NK-92 treated with Interleukin-12 subunit alpha and Interleukin-12 subunit beta, amount 100 ng/mL, for 24 hours (cell line): ENCODE data around the gene MOAP1.
A peak's percentile ranks its signal among the peaks of the same experiment; 100 is the strongest.
"Not testable (repeated sequence)": the region's sequence is repeated elsewhere in the genome, so short reads cannot be mapped to it uniquely, and the experiment has no call there.

ENCODE experiments used
- DNase-seq: peaks from one replicate; lab custom pipeline; 2025; lab: John Stamatoyannopoulos, UW

MOAP1 gene

GRCh38 chr14:93184391-93185348 is at the start of gene MOAP1, which contains the start of gene LYSET:
Gene MOAP1 (minus strand): TSS chr14:93184897. CDS start chr14:93184242, 655 bp downstream.
Gene LYSET (plus strand): TSS chr14:93185317. CDS start chr14:93185406, 89 bp downstream.
- DNase-seq, result peak; percentile 83

GRCh38 chr14:93233078-93233477 is 48.4 kb upstream of the MOAP1 start:
- not testable (repeated sequence) for DNase-seq

GRCh38 chr14:93232159-93232558 is 47.5 kb upstream of the MOAP1 start:
- no peak for DNase-seq

- no peak for DNase-seq
Observed at GRCh38 chr14:93231129-93231979, 46.7 kb upstream of the MOAP1 start.

- DNase-seq, result no peak
Observed at GRCh38 chr14:93230539-93230938, 45.8 kb upstream of the MOAP1 start.

GRCh38 chr14:93228550-93228949 is 43.9 kb upstream of the MOAP1 start:
- no peak for DNase-seq

- DNase-seq, result no peak
Observed at GRCh38 chr14:93223565-93223964, 38.9 kb upstream of the MOAP1 start.

GRCh38 chr14:93220509-93220908 is 35.8 kb upstream of the MOAP1 start:
- DNase-seq, result peak; percentile 24

- no peak for DNase-seq
Observed at GRCh38 chr14:93219103-93219726, 34.5 kb upstream of the MOAP1 start.

GRCh38 chr14:93214598-93214997 is 29.9 kb upstream of the MOAP1 start:
- no peak for DNase-seq

GRCh38 chr14:93212432-93212831 is 27.7 kb upstream of the MOAP1 start:
- DNase-seq, result no peak

GRCh38 chr14:93207468-93208308 is 23.0 kb upstream of the MOAP1 start:
- DNase-seq, result peak; percentile 54

GRCh38 chr14:93206793-93207467 is 22.2 kb upstream of the MOAP1 start, which contains the start of the genes GON7 and UBR7:
Gene GON7 (minus strand): TSS chr14:93207065. CDS start chr14:93207037, 28 bp downstream.
Gene UBR7 (plus strand): TSS chr14:93207256. CDS start chr14:93207292, 36 bp downstream.
- peak; percentile 89 for DNase-seq

GRCh38 chr14:93201155-93201704 is 16.5 kb upstream of the MOAP1 start:
- no peak for DNase-seq

- no peak for DNase-seq
Observed at GRCh38 chr14:93200553-93200952, 15.9 kb upstream of the MOAP1 start.

- DNase-seq, result no peak
Observed at GRCh38 chr14:93199031-93199430, 14.3 kb upstream of the MOAP1 start.

GRCh38 chr14:93195316-93195999 is 10.8 kb upstream of the MOAP1 start:
- no peak for DNase-seq

- DNase-seq, result no peak
Observed at GRCh38 chr14:93186956-93187355, 2.3 kb upstream of the MOAP1 start.

GRCh38 chr14:93186466-93186865 is 1.8 kb upstream of the MOAP1 start:
- DNase-seq, result no peak

- DNase-seq, result no peak
Observed at GRCh38 chr14:93185349-93185720, 638 bp upstream of the MOAP1 start.
